ENCODE measurements around the gene KLB. TPM values are rescaled to one million over a fixed set of nuclear protein-coding genes. Genes with fewer than 3 reads are reported as not detected.

KLB gene
- total RNA-seq, 1 experiment from 2014 or later = not detected

DNA sequence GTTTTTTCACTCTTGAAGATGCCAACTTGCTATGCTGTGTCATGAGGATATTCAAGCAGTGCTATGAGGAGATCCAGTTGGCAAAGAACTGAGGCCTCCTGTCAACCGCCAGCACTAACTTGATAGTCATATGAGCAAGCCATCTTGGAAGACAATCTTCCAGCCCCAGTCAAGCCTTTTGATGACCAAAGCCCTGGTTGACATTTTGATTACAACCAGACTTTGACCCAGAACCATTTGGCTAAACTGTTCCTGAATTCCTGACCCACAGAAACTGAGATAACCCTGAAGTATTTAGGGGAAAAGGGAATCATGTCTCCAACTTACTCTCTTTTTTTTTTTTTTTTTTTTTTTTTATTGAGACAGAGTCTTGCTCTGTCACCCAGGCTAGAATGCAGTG, 87.6 kb downstream of the KLB start:
- BruUV-seq (replicated peaks) = no TSS peak
- ATAC-seq (no peak), DNase-seq (ENCODE audit: low read depth, low spot score) (no peak)
- RAD21 ChIA-PET (ENCODE audit: low non-redundant PET in 1 of 2, low total read pairs in 2 of 2, uncharacterized antibody in 2 of 2, unreplicated experiment in 2 of 2) = no interaction called here
- POLR2A ChIA-PET = no interaction called here
- CTCF ChIA-PET = no interaction called here
- no peak for TF ChIP-seq CBX3 (IDR thresholded peaks at IDR 0.05; ENCODE audit: low read depth)
- no peak for TF ChIP-seq TCF7L2 (IDR thresholded peaks at IDR 0.05; ENCODE audit: borderline replicate concordance, extremely low read depth, insufficient read depth, insufficient read length)
- TF ChIP-seq CEBPB (IDR thresholded peaks at IDR 0.05; ENCODE audit: low read depth) = no peak
- TF ChIP-seq, protein P1, sequence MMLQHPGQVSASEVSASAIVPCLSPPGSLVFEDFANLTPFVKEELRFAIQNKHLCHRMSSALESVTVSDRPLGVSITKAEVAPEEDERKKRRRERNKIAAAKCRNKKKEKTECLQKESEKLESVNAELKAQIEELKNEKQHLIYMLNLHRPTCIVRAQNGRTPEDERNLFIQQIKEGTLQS (IDR thresholded peaks at IDR 0.05) = no peak
- no peak for TF ChIP-seq POLR2A (IDR thresholded peaks at IDR 0.05; ENCODE audit: borderline replicate concordance, extremely low read depth, insufficient read depth, insufficient read length)
- TF ChIP-seq, protein P2, sequence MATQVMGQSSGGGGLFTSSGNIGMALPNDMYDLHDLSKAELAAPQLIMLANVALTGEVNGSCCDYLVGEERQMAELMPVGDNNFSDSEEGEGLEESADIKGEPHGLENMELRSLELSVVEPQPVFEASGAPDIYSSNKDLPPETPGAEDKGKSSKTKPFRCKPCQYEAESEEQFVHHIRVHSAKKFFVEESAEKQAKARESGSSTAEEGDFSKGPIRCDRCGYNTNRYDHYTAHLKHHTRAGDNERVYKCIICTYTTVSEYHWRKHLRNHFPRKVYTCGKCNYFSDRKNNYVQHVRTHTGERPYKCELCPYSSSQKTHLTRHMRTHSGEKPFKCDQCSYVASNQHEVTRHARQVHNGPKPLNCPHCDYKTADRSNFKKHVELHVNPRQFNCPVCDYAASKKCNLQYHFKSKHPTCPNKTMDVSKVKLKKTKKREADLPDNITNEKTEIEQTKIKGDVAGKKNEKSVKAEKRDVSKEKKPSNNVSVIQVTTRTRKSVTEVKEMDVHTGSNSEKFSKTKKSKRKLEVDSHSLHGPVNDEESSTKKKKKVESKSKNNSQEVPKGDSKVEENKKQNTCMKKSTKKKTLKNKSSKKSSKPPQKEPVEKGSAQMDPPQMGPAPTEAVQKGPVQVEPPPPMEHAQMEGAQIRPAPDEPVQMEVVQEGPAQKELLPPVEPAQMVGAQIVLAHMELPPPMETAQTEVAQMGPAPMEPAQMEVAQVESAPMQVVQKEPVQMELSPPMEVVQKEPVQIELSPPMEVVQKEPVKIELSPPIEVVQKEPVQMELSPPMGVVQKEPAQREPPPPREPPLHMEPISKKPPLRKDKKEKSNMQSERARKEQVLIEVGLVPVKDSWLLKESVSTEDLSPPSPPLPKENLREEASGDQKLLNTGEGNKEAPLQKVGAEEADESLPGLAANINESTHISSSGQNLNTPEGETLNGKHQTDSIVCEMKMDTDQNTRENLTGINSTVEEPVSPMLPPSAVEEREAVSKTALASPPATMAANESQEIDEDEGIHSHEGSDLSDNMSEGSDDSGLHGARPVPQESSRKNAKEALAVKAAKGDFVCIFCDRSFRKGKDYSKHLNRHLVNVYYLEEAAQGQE (IDR thresholded peaks at IDR 0.05; ENCODE audit: low read depth) = no peak
- no peak for TF ChIP-seq SP1 (IDR thresholded peaks at IDR 0.05; ENCODE audit: low read depth)
- TF ChIP-seq, protein P3, sequence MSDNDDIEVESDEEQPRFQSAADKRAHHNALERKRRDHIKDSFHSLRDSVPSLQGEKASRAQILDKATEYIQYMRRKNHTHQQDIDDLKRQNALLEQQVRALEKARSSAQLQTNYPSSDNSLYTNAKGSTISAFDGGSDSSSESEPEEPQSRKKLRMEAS (IDR thresholded peaks at IDR 0.05) = no peak
- no peak for TF ChIP-seq ELF1 (IDR thresholded peaks at IDR 0.05; ENCODE audit: borderline replicate concordance, low read depth)
- TF ChIP-seq ZNF274 (IDR thresholded peaks at IDR 0.05; ENCODE audit: low read depth, low read length) = no peak
- TF ChIP-seq ZFX (IDR thresholded peaks at IDR 0.05) = no peak
- no peak for TF ChIP-seq EZH2phosphoT487 (IDR thresholded peaks at IDR 0.05; ENCODE audit: borderline replicate concordance)
- TF ChIP-seq, protein P4, sequence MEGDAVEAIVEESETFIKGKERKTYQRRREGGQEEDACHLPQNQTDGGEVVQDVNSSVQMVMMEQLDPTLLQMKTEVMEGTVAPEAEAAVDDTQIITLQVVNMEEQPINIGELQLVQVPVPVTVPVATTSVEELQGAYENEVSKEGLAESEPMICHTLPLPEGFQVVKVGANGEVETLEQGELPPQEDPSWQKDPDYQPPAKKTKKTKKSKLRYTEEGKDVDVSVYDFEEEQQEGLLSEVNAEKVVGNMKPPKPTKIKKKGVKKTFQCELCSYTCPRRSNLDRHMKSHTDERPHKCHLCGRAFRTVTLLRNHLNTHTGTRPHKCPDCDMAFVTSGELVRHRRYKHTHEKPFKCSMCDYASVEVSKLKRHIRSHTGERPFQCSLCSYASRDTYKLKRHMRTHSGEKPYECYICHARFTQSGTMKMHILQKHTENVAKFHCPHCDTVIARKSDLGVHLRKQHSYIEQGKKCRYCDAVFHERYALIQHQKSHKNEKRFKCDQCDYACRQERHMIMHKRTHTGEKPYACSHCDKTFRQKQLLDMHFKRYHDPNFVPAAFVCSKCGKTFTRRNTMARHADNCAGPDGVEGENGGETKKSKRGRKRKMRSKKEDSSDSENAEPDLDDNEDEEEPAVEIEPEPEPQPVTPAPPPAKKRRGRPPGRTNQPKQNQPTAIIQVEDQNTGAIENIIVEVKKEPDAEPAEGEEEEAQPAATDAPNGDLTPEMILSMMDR (IDR thresholded peaks at IDR 0.05 in 2 of 3, conservative IDR thresholded peaks at IDR 0.05 in 1 of 3; ENCODE audit: borderline replicate concordance in 1 of 3, insufficient read depth in 1 of 3, low read depth in 2 of 3, low read length in 2 of 3) = no peak
- TF ChIP-seq, protein P5, sequence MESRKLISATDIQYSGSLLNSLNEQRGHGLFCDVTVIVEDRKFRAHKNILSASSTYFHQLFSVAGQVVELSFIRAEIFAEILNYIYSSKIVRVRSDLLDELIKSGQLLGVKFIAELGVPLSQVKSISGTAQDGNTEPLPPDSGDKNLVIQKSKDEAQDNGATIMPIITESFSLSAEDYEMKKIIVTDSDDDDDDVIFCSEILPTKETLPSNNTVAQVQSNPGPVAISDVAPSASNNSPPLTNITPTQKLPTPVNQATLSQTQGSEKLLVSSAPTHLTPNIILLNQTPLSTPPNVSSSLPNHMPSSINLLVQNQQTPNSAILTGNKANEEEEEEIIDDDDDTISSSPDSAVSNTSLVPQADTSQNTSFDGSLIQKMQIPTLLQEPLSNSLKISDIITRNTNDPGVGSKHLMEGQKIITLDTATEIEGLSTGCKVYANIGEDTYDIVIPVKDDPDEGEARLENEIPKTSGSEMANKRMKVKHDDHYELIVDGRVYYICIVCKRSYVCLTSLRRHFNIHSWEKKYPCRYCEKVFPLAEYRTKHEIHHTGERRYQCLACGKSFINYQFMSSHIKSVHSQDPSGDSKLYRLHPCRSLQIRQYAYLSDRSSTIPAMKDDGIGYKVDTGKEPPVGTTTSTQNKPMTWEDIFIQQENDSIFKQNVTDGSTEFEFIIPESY (IDR thresholded peaks at IDR 0.05; ENCODE audit: extremely low read depth, insufficient replicate concordance, low read length) = no peak
- Histone ChIP-seq H3K36me3 (ENCODE audit: control insufficient read depth in 1 of 2, insufficient read depth in 2 of 2, low read length in 2 of 2) (peaks cover 0 to 1% of the 10 kb centered on the region in 2 experiments; a peak in 2 of 4 replicates), H4K20me1 (ENCODE audit: insufficient read depth) (no peaks in the 10 kb centered on the region), H3K4me3 (replicated peaks in 1 of 2; ENCODE audit: low read depth in 1 of 2, low read length in 2 of 2) (no peak overlapping the region), H3K9me2 (ENCODE audit: insufficient read depth) (no peaks in the 10 kb centered on the region), H3K4me2 (ENCODE audit: low read length) (no peak overlapping the region), H3K9ac (ENCODE audit: low read length) (no peak overlapping the region), H3K9me3 (ENCODE audit: control insufficient read depth in 1 of 2, insufficient read depth in 1 of 2, low read depth in 1 of 2, low read length in 2 of 2) (no peaks in the 10 kb centered on the region), H3K27ac (ENCODE audit: low read depth, low read length) (no peak overlapping the region), H3K4me1 (ENCODE audit: control insufficient read depth in 1 of 2, insufficient read depth in 2 of 2, low read length in 2 of 2) (no peaks in the 10 kb centered on the region), H2AFZ (ENCODE audit: low read depth, low read length, poor library complexity, severe bottlenecking) (no peak overlapping the region), H3K27me3 (ENCODE audit: insufficient read depth, low read length) (no peaks in the 10 kb centered on the region), H3K79me2 (ENCODE audit: insufficient read depth, low read length) (no peaks in the 10 kb centered on the region)
- intact Hi-C loops (cut with micrococcal nuclease) = no loop called here

Measured in HCT116 (cell line).